ENCODE data around the gene FAM53B.
"Not testable (repeated sequence)": the region's sequence is repeated elsewhere in the genome, so short reads cannot be mapped to it uniquely, and the experiment has no call there.

The FAM53B gene
- 46.1 to 91.8 reads per million in 2 experiments for total RNA-seq

DNA sequence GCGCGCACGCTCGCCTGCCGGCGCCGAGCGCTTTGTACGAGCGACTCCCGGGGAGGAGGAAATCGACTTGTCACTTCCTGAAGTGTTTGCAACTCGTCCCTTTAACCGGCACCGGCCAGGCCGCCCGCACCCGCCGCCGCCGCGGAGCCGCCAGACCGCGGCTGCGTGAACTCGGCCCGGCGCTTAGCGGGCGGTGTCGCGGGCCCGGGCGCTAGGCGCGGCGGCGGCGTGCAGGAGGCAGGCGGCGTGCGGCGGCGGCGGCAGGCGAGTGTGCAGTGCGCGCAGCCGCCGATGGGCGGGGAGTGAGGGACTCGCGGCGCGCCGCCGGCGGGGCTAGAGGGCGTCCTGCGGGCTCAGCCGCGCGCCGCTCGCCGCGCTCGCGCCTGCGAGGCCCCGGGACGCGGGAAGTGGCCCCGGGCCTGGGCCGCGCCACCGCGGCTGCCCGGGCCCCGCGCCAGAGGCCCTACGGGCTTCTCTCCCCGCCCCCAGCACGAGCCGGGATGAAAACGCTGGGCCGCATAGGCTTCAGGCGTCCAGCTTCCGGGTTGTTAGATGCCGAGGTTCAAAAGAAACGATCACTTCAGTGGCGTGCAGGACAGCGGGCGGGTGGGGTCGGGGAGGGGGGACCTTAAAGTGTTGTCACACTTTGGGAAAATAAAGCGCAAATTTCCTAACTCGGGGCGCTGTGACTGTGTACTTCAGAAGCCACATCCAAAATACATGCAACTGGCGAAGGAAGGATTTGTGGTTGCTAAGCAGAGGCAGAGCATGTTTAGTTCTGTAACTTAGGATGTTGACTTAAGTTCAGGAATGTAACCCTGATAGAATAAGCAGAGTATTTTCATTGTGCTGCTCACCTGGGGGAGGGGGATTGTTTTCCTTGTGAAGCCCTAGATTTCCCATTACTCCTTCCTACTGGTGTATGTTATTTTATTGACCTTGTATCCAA lies at the start of gene FAM53B:
Gene FAM53B (minus strand): TSS at position 277 of the 949 bp plus-strand sequence. CDS start 37,665 bp downstream, outside the sequence.
- peak; percentile 72 for DNase-seq (ENCODE audit: low read depth)

DNA sequence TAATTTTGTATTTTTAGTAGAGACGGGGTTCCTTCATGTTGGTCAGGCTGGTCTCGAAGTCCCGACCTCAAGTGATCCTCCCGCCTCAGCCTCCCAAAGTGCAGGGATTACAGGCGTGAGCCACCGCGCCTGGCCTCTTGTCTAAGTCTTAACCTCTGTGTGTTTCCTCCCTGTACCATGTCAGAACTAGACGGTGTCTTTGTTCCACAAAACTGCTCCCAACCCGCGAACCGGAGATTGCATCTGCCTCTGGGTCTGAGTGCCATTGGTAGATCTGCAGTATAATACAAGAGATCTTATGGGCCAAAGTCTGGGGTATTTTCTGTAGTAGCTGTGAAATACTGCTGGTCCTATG lies 48.8 kb upstream of the FAM53B start:
- DNase-seq (ENCODE audit: low read depth) = no peak

GRCh38 chr10:124791547-124792348 lies 47.6 kb upstream of the FAM53B start, which contains the start of gene EEF1AKMT2:
Gene EEF1AKMT2, minus strand, starts transcription at chr10:124791887. Its CDS starts 54 bp downstream, at chr10:124791833.
- DNase-seq (ENCODE audit: low read depth) = peak; percentile 68

GRCh38 chr10:124782900-124783299 lies 38.7 kb upstream of the FAM53B start:
- DNase-seq (ENCODE audit: low read depth) = not testable (repeated sequence)

DNA sequence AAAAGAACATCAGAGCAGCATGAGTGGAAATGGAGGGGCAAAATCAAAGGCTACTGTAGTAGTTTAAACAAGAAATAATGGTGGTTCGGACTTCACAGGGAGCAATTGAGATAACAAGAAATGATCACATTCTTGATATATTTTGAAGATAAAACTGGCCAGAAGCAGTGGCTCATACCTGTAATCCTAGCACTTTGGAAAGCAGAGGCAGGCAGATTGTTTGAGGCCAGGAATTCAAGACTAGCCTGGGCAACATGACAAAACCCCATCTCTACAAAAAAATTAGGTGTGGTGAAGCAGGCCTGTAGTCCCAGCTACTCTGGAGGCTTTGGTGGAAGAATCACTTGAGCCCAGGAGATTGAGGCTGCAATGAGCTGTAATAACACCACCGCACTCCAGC lies 24.6 kb upstream of the FAM53B start:
- DNase-seq (ENCODE audit: low read depth) = no peak

DNA sequence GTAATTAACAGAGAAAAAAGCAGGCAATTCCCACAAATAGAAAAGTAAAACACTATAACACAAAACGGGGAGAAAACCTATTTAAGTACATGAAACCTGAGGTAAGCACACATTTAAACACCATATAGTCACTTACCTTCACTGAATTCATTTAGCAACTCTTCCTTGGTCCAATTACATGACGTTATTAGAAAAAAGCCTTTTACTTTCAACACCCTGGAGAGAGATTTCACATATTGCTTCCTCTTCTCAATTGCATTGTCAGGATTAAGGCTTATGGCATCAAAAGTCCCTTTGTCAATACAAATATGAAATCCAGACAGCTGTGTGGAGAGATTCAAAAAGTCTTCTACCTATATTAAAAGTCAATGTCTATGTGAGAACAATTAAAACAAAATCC lies 21.1 kb upstream of the FAM53B start:
- no peak for DNase-seq (ENCODE audit: low read depth)

DNA sequence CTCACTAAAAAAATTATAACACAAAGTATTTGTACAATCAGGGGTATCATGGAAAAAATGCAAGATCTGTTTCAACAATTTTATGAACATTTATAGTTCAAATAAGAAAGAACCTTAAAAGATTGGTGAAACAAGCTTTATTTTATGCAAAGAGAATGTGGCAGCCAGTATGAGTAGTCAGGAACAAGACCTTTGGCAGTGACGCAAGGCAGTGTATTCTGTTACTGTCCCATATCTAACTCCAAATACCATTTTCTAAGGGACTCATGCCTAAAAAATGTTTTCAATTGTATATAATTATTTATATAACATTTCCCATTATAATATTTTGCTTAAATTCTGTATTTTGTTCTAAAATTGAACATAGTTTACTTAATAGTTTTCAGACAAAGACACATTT lies 19.1 kb upstream of the FAM53B start:
- DNase-seq (ENCODE audit: low read depth) = no peak

DNA sequence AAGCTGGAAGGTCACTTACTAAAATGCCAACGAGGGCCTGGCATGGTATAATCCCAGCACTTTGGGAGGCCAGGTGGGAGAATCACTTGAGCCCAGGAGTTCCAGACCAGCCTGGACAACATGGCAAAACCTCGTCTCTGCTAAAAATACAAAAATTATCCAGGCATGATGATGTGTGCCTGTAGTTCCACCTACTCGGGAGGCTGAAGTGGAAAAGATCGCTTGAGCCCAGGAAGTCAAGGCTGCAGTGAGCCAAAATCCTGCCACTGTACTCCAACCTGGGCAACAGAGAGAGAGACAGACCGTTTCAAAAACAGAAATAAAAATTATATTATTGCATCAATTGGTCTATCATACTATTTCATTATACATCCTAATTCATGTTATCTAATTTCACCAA lies 18.1 kb upstream of the FAM53B start:
- no peak for DNase-seq (ENCODE audit: low read depth)

GRCh38 chr10:124756156-124756903 lies 12.2 kb upstream of the FAM53B start:
- no peak for DNase-seq (ENCODE audit: low read depth)

DNA sequence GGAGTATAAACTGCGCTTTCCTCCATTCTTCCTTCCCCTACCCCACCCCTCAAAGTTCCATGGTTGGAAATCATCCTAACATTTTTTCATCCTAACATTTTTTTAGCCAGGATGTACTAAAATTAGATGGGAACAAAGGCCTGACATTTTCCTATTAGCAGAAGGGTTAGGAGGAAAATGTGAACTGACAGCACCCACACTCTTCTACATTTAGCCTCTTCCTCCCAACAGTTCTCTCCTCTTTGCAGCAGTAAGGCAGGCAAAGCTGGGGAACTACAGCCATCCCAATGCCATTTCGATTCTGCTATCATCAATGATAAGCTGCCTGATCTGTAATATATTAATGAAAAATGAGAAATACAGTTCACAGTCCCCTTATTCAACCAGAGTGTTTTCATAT lies 11.4 kb upstream of the FAM53B start:
- no peak for DNase-seq (ENCODE audit: low read depth)

GRCh38 chr10:124754227-124754626 lies 10.0 kb upstream of the FAM53B start:
- DNase-seq (ENCODE audit: low read depth) = no peak

DNA sequence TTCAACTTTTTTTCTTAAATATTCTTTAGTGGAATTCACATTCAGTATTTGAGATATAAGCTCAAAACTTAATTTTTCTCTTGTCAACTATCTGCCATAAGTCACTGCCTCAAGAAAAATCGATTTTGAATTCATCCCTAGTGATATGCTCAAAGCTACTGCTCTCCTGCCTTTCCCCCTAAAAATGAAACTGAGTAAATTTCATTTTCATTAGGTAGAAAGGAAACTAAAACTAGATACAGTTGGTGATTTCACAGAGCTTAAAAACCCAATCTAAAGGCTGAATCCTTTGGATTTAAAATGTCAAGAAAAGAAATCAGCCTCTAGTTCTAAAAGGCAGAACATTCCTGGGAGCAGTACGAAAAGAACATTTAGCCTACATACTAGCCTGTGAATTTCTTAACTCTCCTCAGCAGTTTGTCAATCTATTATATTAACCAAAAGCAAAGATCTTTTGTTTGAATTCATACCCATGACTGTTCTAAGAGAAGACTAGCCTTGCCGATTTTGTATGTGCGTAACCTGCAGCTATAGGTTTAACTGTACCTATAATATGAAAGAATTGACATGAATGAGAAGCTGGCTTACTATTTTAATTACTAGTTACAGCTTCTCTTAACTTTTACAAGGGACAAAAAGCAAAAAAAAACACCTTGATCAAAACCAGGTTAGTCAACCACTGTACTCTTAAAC lies 4.9 kb upstream of the FAM53B start:
- DNase-seq (ENCODE audit: low read depth) = no peak

DNA sequence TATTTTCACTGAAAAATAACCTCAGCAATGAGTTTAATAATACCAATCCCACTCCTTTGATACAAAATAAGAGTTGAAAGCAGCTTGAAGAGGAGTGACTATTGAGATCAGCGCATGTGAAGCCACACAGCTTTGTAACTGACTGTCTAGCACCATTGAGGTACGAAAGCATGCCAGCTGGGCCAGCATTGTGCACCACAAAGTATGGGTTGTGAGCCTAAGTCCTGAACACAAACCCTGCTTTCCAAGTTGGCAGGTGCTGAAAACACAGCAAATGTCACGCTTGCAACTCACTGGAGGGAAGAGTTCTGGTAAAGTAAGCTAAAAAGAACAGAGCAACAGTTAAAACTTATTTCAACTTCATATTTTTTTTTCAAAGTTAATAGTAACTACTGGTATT lies 4.0 kb upstream of the FAM53B start:
- DNase-seq (ENCODE audit: low read depth) = no peak

DNA sequence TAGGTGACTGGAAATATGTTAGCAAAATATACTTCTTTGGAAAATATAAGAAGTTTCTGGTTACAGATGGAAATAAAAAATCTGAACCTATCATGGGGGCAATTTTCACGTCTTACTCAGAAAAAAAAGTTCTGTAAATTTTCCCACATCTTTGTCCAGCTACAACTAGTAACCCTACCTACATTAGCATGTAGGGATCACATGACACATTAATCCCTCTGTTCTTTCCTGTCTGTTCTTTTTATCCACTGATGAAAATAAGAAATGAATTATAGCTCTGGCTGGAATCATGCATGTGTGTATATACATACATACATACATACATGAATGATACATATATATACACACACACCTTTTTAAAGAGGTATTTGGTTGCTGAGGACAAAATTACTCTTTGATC lies 3.6 kb upstream of the FAM53B start:
- DNase-seq (ENCODE audit: low read depth) = no peak

DNA sequence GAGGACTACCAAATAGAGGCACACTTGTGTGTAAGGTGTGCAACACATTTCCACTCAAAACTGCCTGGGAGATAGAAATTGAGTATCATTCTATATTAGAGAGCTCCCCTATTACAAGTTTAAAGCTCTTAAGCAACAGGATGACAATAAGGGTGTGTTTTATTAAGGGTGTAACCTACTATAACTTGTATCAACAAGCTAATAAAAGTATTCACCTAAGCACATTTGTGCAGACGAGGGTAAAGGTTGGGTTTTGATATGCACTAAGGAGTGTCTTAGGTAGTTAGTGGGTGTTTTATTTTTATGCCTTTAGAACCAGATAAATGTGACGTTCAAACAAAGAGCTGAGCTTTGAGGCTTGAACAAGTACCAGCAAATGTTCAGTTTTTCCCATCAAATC lies 2.8 kb upstream of the FAM53B start:
- DNase-seq (ENCODE audit: low read depth) = no peak

DNA sequence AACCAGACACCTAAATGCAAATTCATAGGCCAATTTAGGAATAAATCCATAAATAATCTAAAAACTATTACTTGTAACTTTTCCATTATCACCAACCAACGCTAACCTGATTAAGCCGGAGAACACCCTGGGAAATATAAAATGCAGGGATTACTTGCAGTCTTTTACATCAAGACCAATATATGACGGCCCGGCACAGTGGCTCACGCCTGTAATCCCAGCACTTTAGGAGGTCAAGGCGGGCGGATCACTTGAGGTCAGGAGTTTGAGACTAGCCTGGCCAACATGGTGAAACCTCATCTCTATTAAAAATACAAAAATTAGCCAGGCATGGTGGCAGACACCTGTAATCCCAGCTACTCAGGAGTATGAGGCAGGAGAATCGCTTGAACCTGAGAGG lies 2.3 kb upstream of the FAM53B start:
- DNase-seq (ENCODE audit: low read depth) = not testable (repeated sequence)

DNA sequence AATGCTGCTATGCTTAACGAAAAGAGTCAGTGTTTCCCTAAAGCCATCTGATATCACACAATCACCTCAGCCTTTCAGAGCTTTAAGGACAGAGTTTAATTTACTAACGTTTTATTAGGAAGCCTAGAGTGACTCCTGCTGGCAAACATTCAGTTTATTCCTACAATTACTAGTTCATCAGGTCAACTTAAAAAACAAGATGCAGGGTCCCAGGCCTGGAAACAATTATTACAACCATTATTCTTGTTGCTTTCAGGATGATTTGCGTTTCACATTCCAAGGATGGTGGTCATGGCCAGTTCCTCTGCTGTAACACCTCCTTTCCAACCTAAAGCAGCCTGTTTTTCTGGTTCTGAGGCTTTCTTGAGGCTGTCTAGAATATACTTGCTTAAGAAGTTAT lies 1.5 kb upstream of the FAM53B start:
- no peak for DNase-seq (ENCODE audit: low read depth)

DNA sequence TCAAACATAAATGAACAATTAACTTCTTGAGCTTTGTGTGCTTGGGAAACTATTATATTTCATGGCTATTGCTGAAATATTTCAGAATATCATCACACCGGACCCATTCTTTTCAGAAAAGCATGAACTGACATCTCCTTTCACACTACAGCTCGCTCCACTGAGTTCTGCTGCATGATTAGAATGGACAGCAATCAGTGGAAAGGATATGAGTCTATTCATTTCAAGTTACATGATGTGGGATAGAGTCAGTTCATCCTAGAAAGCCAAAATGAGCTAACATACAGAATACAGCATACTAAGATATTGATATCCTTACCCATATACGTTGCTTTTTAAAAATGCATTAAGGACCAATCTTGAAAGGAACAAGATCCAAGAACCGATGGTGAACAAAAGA lies 1.1 kb upstream of the FAM53B start:
- DNase-seq (ENCODE audit: low read depth) = no peak

- no peak for DNase-seq (ENCODE audit: low read depth)
Observed at GRCh38 chr10:124743191-124744101, 732 bp downstream of the FAM53B start.

- no peak for DNase-seq (ENCODE audit: low read depth)
Observed at GRCh38 chr10:124742413-124743190, 1.6 kb downstream of the FAM53B start.

All from T follicular helper cell (primary cell).